Measurements from ENCODE around the gene ATP9A.
A peak's percentile ranks its signal among the peaks of the same experiment; 100 is the strongest.

Gene ATP9A

DNA sequence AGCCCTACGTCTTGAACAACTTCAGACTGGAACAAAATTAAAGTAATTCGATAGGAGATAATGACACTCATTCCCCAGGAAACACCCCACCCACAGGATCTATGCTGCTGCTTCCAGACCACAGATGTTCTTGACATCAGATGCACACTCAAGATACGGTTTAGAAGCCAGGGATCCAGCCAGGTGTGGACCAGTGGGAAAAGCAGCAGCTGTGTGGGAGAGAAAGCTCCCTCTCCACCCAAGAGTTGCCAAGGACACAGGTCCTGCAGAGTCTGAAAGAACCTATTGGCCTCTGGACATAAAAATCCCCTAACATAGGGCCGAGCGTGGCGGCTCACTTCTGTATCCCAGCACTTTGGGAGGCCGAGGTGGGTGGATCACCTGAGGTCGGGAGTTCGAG lies 133.9 kb downstream of the ATP9A start:
- Histone ChIP-seq H3K36me3 (replicated peaks) (0 out of 2 replicates have a peak, but pooled peaks cover 5% of the 10 kb centered on the region), H3K27me3 (ENCODE audit: low read depth) (no peaks in the 10 kb centered on the region), H3K4me1 (no peaks in the 10 kb centered on the region), H3K4me3 (no peak overlapping the region), H3K9me3 (no peaks in the 10 kb centered on the region)
- no peak for DNase-seq (ENCODE audit: low spot score in 2 of 2)
- in situ Hi-C loops (cut with MboI; ENCODE audit: low sequenced_read_pairs) = no loop called here

DNA sequence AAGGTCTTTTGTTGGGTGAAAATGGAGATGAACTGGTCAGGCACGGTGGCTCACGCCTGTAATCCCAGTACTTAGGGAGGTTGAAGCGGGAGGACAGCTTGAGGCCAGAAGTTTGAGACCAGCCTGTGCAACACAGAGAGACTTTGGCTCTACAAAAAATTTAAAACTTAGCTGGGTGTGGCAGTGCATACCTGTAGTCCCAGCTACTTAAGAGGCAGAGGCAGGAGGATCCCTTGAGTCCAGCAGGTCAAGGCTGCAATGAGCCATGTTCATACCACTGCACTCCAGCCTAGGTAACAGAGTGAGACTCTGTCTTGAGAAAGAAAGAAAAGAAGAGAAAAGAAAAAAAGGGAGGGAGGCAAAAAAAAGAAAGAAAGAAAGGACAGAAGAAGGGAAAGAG lies 134.8 kb downstream of the ATP9A start:
- Histone ChIP-seq H3K9me3 (no peaks in the 10 kb centered on the region), H3K4me3 (no peak overlapping the region), H3K4me1 (no peaks in the 10 kb centered on the region), H3K36me3 (replicated peaks) (peaks cover 9% of the 10 kb centered on the region; the same call in 1 of the 2 replicates), H3K27me3 (ENCODE audit: low read depth) (no peaks in the 10 kb centered on the region)
- DNase-seq (ENCODE audit: low spot score in 2 of 2) = no peak
- in situ Hi-C loops (cut with MboI; ENCODE audit: low sequenced_read_pairs) = no loop called here

DNA sequence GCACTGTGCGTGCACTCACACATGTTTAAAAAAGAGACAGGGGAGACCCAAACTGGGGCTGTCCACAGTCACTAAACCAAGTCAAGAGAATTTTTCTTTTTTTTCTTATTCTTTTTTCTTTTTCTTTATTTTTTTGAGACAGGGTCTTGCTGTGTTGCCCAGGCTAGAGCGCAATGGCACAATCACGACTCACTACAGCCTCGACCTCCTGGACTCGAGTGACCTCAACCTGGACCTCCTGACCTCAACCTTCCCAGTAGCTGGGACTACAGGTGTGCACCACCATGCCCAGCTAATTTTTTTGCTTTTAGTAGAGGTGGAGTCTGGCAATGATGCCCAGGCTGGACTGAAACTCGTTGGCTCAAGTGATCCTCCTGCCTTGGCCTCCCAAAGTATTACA lies 136.2 kb downstream of the ATP9A start:
- no peaks in the 10 kb centered on the region for H3K27me3 ChIP-seq (ENCODE audit: low read depth)
- H3K9me3 ChIP-seq = no peaks in the 10 kb centered on the region
- H3K4me1 ChIP-seq = no peaks in the 10 kb centered on the region
- in situ Hi-C loops (cut with MboI; ENCODE audit: low sequenced_read_pairs) = no loop called here
- DNase-seq (ENCODE audit: low spot score in 2 of 2) = no peak
- H3K36me3 ChIP-seq (replicated peaks) = peaks cover 10% of the 10 kb centered on the region; the same call in 1 of the 2 replicates
- no peak overlapping the region for H3K4me3 ChIP-seq

DNA sequence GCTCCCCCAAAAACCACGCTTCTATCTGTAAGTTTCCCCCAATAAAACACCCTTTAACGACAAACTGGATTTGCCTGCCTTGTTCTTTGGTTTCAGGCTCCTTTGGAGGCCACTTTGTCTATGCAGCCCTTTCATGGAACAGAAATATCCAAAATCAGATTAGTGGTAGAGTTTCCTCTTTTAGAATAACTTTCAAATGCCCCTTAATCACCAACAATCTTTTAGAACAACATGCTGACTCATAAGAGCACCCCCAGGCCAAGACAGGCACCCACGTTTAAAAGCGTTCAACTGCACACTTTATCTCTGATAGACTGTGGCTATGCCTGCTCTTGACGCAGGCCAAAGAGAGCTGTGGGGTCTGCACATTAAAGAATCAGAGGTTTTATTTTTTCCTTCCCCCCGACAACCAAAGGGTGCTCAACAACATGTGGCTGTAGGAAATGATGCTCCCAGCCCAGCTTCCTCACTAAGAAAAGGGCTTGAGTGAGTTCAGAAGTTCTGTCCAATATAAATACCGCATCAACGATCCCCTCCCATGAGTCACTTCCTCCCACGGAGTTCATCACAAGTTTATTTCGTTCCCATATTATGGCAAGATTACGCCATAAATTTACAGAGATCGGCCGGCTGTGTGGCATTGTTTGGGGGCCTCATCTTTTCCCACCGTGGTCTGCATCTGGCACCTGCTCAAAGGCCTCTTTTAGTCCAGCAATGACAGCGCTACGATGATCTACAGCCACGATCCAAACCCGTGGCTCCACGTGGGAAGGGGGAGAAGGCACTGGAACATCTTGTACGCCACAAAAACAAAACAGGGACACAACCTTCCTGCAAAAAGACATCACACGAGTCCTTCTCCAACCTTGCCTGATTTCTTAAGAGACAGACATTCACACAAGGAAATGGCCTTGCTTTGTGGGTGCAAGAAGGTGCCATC lies 136.9 kb downstream of the ATP9A start:
- no peak for DNase-seq (ENCODE audit: low spot score in 2 of 2)
- Histone ChIP-seq H3K27me3 (ENCODE audit: low read depth) (no peaks in the 10 kb centered on the region), H3K36me3 (replicated peaks) (peaks cover 6% of the 10 kb centered on the region; the same call in 1 of the 2 replicates), H3K4me3 (no peak overlapping the region), H3K9me3 (no peaks in the 10 kb centered on the region), H3K4me1 (no peaks in the 10 kb centered on the region)
- in situ Hi-C loops (cut with MboI; ENCODE audit: low sequenced_read_pairs) = no loop called here

DNA sequence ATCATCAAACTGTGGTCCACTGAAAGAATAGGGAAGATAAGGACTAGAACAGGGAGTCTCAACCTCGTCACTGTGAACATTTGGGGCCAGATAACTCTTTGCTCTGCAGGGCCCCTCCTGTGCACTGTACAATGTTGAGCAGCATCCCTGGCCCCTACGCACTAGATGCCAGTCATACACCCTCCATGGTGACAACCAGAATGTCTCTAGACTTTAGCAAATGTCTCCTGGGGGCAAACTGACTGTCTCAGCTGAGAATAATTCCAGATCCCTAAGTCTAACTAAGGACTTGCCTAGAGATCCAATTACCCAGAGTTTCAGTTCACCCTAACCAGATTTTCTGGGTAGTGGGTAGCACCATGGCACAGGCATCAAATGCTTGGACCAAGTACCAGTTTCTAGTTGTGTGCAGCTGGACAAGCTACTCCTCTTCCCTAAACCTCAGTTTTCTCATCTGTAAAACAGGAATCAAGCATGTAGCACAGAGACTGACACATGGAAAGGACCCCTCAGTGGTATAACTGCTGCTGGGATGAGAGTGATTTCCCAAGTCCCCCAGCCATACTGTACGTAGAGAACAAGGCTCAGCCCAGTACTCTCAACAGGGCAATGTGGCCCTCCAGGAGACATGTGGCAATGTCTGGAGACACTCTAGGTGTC lies 138.7 kb downstream of the ATP9A start:
- Histone ChIP-seq H3K4me1 (no peaks in the 10 kb centered on the region), H3K27me3 (ENCODE audit: low read depth) (no peaks in the 10 kb centered on the region), H3K36me3 (replicated peaks) (peaks cover 5% of the 10 kb centered on the region; the same call in 1 of the 2 replicates), H3K9me3 (no peaks in the 10 kb centered on the region), H3K4me3 (no peak overlapping the region)
- DNase-seq (ENCODE audit: low spot score in 2 of 2) = no peak
- in situ Hi-C loops (cut with MboI; ENCODE audit: low sequenced_read_pairs) = loop anchor here (5.0 to 10.0 kb wide), 2 partner anchors 255 to 642 kb away; no protein-coding TSS in a partner anchor

DNA sequence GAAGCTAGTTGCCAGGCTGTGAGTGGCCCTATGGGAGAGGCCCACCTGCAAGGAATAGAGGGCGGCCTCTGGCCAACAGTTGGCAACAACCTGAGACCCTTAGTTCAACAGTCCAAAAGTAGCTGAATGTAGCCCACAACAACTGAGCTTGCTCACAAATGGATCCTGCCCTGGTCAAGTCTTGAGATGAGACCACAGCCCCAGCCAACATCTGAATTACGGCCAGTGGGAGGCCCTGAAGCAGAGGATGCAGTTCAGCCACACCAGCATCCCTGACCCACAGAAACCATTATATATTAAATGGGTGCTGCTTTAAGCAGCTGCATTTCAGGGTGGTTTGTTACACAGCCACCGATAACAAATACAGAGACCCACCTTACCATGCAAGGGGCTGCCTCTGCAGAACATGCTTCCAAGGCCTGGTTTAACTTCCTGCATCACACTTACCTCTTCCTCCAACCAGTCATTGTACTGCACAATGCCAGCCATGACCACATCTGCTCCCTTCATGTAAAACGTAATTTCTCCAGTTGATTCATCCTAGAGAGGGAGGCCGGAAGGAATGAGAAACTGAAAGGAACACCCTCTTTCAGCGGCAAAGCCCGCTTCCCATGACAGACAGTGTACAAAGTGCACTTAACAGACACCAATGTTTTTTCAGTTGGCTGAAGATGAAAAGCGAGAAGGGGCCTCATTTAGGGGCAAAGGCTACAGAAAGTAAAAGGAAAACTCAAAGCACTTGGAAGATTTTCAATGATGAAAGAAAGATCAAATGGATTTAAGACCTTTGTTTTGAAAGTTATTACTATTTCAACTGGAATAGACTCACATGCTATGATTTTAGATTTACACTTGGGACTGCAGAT lies 139.4 kb downstream of the ATP9A start:
- in situ Hi-C loops (cut with MboI; ENCODE audit: low sequenced_read_pairs) = loop anchor here (5.0 to 10.0 kb wide), 2 partner anchors 254 to 641 kb away; no protein-coding TSS in a partner anchor
- no peaks in the 10 kb centered on the region for H3K4me1 ChIP-seq

DNA sequence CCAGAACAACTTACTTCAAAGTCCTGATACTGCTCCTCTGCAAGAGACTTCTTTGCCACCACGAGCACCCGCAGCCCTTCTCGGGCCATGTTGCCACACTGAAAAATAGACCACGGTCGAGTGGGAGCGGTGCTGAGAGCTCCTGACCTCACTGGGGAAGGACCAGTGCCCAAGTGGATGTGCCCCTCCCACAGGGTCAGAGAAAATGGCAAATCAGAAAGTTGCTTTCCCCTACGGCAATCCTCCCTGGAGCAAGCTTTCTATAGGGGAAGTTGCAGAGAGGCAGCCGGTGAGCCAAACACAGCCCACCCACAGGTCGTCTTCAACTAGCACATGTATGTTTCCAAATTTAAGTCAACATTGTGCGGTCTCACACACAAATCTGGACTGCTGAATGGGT lies 140.6 kb downstream of the ATP9A start:
- DNase-seq (ENCODE audit: low spot score in 2 of 2) = no peak
- in situ Hi-C loops (cut with MboI; ENCODE audit: low sequenced_read_pairs) = loop anchor here (5.0 to 10.0 kb wide), 2 partner anchors 253 to 640 kb away; no protein-coding TSS in a partner anchor
- H3K27me3 ChIP-seq (ENCODE audit: low read depth) = no peaks in the 10 kb centered on the region
- peaks cover 10% of the 10 kb centered on the region; the same call in 1 of the 2 replicates for H3K36me3 ChIP-seq (replicated peaks)
- no peak overlapping the region for H3K4me3 ChIP-seq
- no peaks in the 10 kb centered on the region for H3K9me3 ChIP-seq
- H3K4me1 ChIP-seq = no peaks in the 10 kb centered on the region

More for the DNA sequence above, 139.4 kb downstream of the ATP9A start:
- DNase-seq (ENCODE audit: low spot score in 2 of 2) = no peak
- Histone ChIP-seq H3K9me3 (no peaks in the 10 kb centered on the region), H3K27me3 (ENCODE audit: low read depth) (no peaks in the 10 kb centered on the region), H3K36me3 (replicated peaks) (peaks cover 9% of the 10 kb centered on the region; the same call in 1 of the 2 replicates), H3K4me3 (no peak overlapping the region)

DNA sequence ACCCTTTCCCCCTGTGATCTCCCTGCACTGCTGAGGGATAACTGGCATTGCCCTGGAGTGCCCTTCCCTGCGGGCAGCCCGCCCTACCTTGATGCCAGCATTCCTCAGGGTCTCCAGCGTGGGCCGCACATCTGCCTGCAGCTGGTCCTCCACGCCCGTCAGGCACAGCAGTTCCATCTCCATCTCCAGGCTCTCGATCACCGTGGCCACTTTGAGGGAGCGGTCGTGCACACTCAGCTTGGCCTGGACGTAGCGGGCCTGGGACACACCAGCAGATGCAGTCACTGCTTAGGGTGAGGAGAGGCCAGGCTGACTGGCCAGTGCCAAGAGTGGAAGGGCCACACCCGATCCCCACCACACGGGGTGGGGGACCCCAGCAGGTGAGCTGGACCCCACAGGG lies 143.1 kb downstream of the ATP9A start:
- Histone ChIP-seq H3K36me3 (replicated peaks) (peaks cover 10% of the 10 kb centered on the region; the same call in 1 of the 2 replicates), H3K4me3 (no peak overlapping the region), H3K4me1 (no peaks in the 10 kb centered on the region), H3K27me3 (ENCODE audit: low read depth) (no peaks in the 10 kb centered on the region), H3K9me3 (no peaks in the 10 kb centered on the region)
- in situ Hi-C loops (cut with MboI; ENCODE audit: low sequenced_read_pairs) = loop anchor here (5.0 to 10.0 kb wide), 2 partner anchors 250 to 638 kb away; no protein-coding TSS in a partner anchor
- no peak for DNase-seq (ENCODE audit: low spot score in 2 of 2)

DNA sequence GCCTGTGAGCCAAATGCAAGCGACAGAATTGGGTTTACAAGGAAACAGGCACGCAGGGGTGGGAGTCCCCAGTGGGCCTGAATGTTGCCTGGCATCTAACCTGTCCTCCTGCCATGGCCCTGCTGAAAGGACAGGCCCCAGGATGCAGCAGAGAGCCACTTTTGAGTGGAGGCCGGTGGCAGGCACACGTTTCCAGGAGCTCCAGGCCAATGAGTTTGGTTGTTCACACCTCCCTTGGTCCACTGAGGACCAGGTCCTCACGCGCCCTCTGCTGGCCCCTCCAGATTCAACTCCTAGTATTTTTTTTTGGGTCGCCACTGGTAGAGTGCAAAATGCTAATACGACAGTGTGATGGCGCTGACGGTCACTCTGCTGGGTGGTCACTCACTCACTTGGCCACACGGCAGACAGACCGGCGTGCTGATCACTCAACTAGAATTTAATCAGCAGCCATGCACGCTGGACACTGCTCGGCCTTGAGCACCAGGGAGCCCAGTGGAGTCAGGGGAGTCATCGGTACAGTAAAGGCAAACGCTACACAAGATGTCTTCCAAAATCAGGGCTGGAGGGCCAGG lies 143.9 kb downstream of the ATP9A start:
- no peaks in the 10 kb centered on the region for H3K9me3 ChIP-seq
- peak; percentile 63 to 87 for DNase-seq (ENCODE audit: low spot score in 2 of 2)
- no peak overlapping the region for H3K4me3 ChIP-seq
- no peaks in the 10 kb centered on the region for H3K4me1 ChIP-seq
- in situ Hi-C loops (cut with MboI; ENCODE audit: low sequenced_read_pairs) = loop anchor here (10.0 kb wide), 1 partner anchor 249 kb away; no protein-coding TSS in a partner anchor
- peaks cover 10% of the 10 kb centered on the region; the same call in 1 of the 2 replicates for H3K36me3 ChIP-seq (replicated peaks)
- H3K27me3 ChIP-seq (ENCODE audit: low read depth) = no peaks in the 10 kb centered on the region

DNA sequence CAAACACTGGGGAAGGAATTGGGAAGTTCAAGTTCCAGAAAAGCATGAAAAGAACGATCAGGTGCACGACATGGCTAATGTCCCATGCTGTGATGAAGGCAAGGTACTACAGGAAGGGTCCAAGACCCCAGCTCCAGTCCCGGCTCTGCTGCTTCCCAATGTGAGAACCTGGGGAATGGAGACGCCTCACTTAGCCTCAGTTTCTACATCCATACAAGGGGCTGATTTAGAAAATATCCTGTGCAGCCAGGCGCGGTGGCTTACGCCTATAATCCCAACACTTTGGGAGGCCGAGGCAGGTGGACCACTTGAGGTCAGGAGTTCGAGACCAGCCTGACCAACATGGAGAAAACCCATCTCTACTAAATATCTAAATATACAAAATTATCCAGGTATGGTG lies 144.9 kb downstream of the ATP9A start:
- Histone ChIP-seq H3K9me3 (no peaks in the 10 kb centered on the region), H3K36me3 (replicated peaks) (peaks cover 5% of the 10 kb centered on the region; the same call in 1 of the 2 replicates), H3K4me3 (no peak overlapping the region), H3K4me1 (no peaks in the 10 kb centered on the region), H3K27me3 (ENCODE audit: low read depth) (no peaks in the 10 kb centered on the region)
- no peak for DNase-seq (ENCODE audit: low spot score in 2 of 2)
- in situ Hi-C loops (cut with MboI; ENCODE audit: low sequenced_read_pairs) = loop anchor here (10.0 kb wide), 1 partner anchor 248 kb away; no protein-coding TSS in a partner anchor

DNA sequence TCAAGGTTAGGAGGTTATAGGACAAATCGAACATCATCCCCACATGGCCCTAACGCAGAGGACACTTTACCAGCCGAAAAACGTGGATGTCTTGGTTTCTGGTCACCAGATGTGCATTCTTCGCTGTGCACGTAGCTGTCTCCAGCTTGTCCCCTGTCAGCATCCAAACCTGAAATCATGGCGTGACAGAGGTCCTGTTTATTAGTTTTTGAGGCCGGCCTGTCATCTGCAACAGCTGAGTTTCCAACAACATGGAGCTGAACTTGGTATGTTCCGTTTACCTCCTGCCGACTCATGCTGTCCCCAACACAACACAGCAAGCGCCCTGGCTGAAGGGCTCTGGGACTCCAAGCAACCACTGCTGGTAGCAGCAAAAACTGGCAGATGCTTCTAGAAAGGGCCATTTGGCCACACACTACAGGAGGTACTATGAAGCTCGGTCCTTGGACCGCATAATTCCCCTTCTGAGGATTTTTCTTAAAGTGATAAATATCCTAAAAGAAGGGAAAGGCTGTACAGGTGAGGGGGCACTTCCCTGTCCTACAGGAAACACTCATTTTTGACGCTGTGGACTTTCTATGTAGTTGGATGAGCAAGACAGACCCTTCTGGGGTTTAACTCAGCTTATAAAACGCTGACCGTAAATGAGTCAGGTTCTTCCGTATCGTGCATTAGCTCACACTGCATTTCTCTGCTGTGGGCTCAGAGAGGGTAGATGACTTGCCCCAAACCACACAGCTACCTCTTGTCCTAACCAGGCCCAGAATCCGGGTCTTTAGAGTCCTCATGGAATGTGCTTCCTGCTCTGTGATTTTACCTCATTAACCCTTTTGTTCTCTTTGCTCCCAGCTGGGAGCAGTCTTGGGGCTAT lies 146.0 kb downstream of the ATP9A start:
- no peaks in the 10 kb centered on the region for H3K27me3 ChIP-seq (ENCODE audit: low read depth)
- H3K9me3 ChIP-seq = no peaks in the 10 kb centered on the region
- H3K36me3 ChIP-seq (replicated peaks) = peaks cover 8% of the 10 kb centered on the region
- H3K4me3 ChIP-seq = no peak overlapping the region
- H3K4me1 ChIP-seq = no peaks in the 10 kb centered on the region
- DNase-seq (ENCODE audit: low spot score in 2 of 2) = no peak
- in situ Hi-C loops (cut with MboI; ENCODE audit: low sequenced_read_pairs) = loop anchor here (10.0 kb wide), 1 partner anchor 247 kb away; no protein-coding TSS in a partner anchor

DNA sequence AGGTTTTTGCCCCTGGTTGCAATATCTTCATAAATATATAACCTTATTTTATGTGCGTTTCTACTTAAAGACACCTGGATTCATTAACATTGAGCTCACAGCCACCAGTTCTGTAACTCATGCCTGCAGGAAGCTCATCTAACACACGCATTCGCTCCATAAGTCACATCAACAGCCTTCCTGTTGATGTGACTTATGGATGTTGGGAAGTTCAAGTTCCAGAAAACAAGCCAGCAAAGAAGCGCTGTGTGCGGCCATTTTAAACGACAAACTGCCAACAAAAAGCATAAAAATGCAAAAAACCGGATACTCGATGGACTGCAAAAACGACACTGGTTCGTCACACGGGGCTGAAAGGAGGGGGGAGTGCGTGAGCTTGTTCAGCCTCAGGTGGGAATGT lies 147.8 kb downstream of the ATP9A start:
- Histone ChIP-seq H3K36me3 (replicated peaks) (peaks cover 8% of the 10 kb centered on the region), H3K27me3 (ENCODE audit: low read depth) (no peaks in the 10 kb centered on the region), H3K9me3 (no peaks in the 10 kb centered on the region), H3K4me1 (no peaks in the 10 kb centered on the region), H3K4me3 (no peak overlapping the region)
- in situ Hi-C loops (cut with MboI; ENCODE audit: low sequenced_read_pairs) = loop anchor here (10.0 kb wide), 1 partner anchor 246 kb away; no protein-coding TSS in a partner anchor
- DNase-seq (ENCODE audit: low spot score in 2 of 2) = no peak

Data from HAP-1 (cell line).